Common myeloid progenitor, CD34-positive (primary cell): ENCODE data around the gene MGAT4A. TPM values are rescaled to one million over a fixed set of nuclear protein-coding genes. Genes with fewer than 3 reads are reported as not detected.

Experiments
- CTCF ChIA-PET: fragments of 350-600 bp; sonication (Branson Sonifier 250); formaldehyde crosslinking; loops from one replicate; lab custom pipeline; 2021; ENCODE audit warnings: antibody characterized with exemption; lab: Charles Lee
- POLR2A ChIA-PET: fragments of 350-600 bp; sonication (Branson Sonifier 250); formaldehyde crosslinking; loops from one replicate; lab custom pipeline; 2021; ENCODE audit warnings: antibody characterized with exemption; lab: Charles Lee
- DNase-seq, 3 donors: peaks; one replicate each; pipeline versions ENCODE4 v3.0.0 to v3.0.0-alpha.2; 2013
- H3K27ac ChIP-seq, 2 experiments: 1 replicate in 1 of 2; 2 replicates in 1 of 2; pipeline ENCODE4 v1.7.0; 2013; ENCODE audit warnings: inconsistent platforms in 2 of 2, low read length in 2 of 2, mild to moderate bottlenecking in 2 of 2, low read depth in 1 of 2, moderate library complexity in 1 of 2; ENCODE audit not compliant: severe bottlenecking in 2 of 2, insufficient read depth in 1 of 2, poor library complexity in 1 of 2
- H3K27me3 ChIP-seq, 5 experiments: replicated peaks in 2 of 5; 1 replicate in 3 of 5; 2 replicates in 2 of 5; pipeline versions ENCODE4 v1.6.1 to v1.7.0; 2013; ENCODE audit warnings: low read length in 4 of 5, mild to moderate bottlenecking in 2 of 5, moderate library complexity in 2 of 5, inconsistent platforms in 1 of 5; ENCODE audit not compliant: insufficient read depth in 5 of 5, control insufficient read depth in 4 of 5
- H3K36me3 ChIP-seq, 4 experiments: 1 replicate in 2 of 4; 2 replicates in 2 of 4; pipeline versions ENCODE4 v1.6.1 to v1.7.0; 2013; ENCODE audit warnings: low read length in 3 of 4, control low read depth in 1 of 4, mild to moderate bottlenecking in 1 of 4; ENCODE audit not compliant: control insufficient read depth in 4 of 4, insufficient read depth in 4 of 4
- H3K4me1 ChIP-seq, 4 experiments: 1 replicate in 3 of 4; 2 replicates in 1 of 4; pipeline versions ENCODE4 v1.6.1 to v1.7.1; 2013; ENCODE audit warnings: low read length in 3 of 4, mild to moderate bottlenecking in 3 of 4, control low read depth in 1 of 4, inconsistent platforms in 1 of 4, moderate library complexity in 1 of 4; ENCODE audit not compliant: control insufficient read depth in 4 of 4, insufficient read depth in 4 of 4; ENCODE audit errors: control extremely low read depth in 1 of 4
- H3K4me3 ChIP-seq, 7 experiments: 1 replicate in 4 of 7; 2 replicates in 3 of 7; pipeline versions ENCODE4 v1.5.1 to v1.7.0; 2013; ENCODE audit warnings: mild to moderate bottlenecking in 7 of 7, low read length in 6 of 7, moderate library complexity in 6 of 7, inconsistent platforms in 2 of 7, low read depth in 2 of 7, control low read depth in 1 of 7; ENCODE audit not compliant: insufficient read depth in 4 of 7, control insufficient read depth in 1 of 7; ENCODE audit errors: extremely low read depth in 1 of 7
- H3K9me3 ChIP-seq, 5 experiments: 1 replicate in 4 of 5; 2 replicates in 1 of 5; pipeline versions ENCODE4 v1.6.1 to v1.7.1; 2013; ENCODE audit warnings: low read length in 4 of 5, mild to moderate bottlenecking in 2 of 5, inconsistent platforms in 1 of 5, low read depth in 1 of 5, moderate library complexity in 1 of 5; ENCODE audit not compliant: control insufficient read depth in 4 of 5, insufficient read depth in 2 of 5; ENCODE audit errors: control extremely low read depth in 1 of 5
- WGBS: methylation state at CpG from one replicate; pipeline ENCODE4 v1.1.5; 2013; ENCODE audit not compliant: insufficient coverage; 5-methylcytosine and 5-hydroxymethylcytosine counted together
- polyA plus RNA-seq: library from polyadenylated mRNA; unstranded; fragments of 120-200 nt; gene quantifications from one replicate; pipeline ENCODE4 v1.2.1, GENCODE V29; 2013

MGAT4A gene
- polyA plus RNA-seq = 24.7 TPM

GRCh38 chr2:98731041-98731893 lies at the start of gene MGAT4A:
TSS of gene MGAT4A (minus strand) at chr2:98731132. CDS start at chr2:98726332, 4,800 bp downstream.
- WGBS = under 1% methylated on average over 66 of the region's 110 CpGs
- Histone ChIP-seq H3K4me1 (peaks cover 38 to 65% (median 47%) of the 10 kb centered on the region in 4 experiments), H3K36me3 (peaks cover 0 to 3% (median 0%) of the 10 kb centered on the region in 4 experiments), H3K27me3 (no peaks in the 10 kb centered on the region), H3K4me3 (peak within 1 kb of the TSS; percentile 58 to 90 (median 77)), H3K27ac (peak within 1 kb of the TSS; percentile 54 to 82), H3K9me3 (no peaks in the 10 kb centered on the region)
- peak; percentile 55 to 84 (median 75) for DNase-seq
- CTCF ChIA-PET = interaction anchor here (0.6 to 4.3 kb wide), 5 partner anchors 8 to 91 kb away, joined by 3 to 21 read pairs (median 4); no protein-coding TSS in a partner anchor
- POLR2A ChIA-PET = interaction anchor here (0.6 to 1.4 kb wide), 5 partner anchors 27 to 1339 kb away, joined by 3 to 5 read pairs (median 3); no protein-coding TSS in a partner anchor

- POLR2A ChIA-PET = no interaction called here
- no peak overlapping the region for H3K27ac ChIP-seq
- H3K27me3 ChIP-seq = no peaks in the 10 kb centered on the region
- peaks cover 0 to 11% (median 2%) of the 10 kb centered on the region in 4 experiments for H3K4me1 ChIP-seq
- H3K9me3 ChIP-seq = peaks cover 3 to 22% (median 5%) of the 10 kb centered on the region in 5 experiments
- CTCF ChIA-PET = no interaction called here
- 96% methylated on average over 4 of the region's 6 CpGs for WGBS
- no peak overlapping the region for H3K4me3 ChIP-seq
- no peak for DNase-seq
- no peaks in the 10 kb centered on the region for H3K36me3 ChIP-seq
Measured at GRCh38 chr2:98778741-98779483, 48.0 kb upstream of the MGAT4A start.

- Histone ChIP-seq H3K36me3 (no peaks in the 10 kb centered on the region), H3K4me3 (no peak overlapping the region), H3K4me1 (peaks cover 0 to 11% (median 2%) of the 10 kb centered on the region in 4 experiments), H3K27me3 (no peaks in the 10 kb centered on the region), H3K9me3 (peaks cover 3 to 22% (median 5%) of the 10 kb centered on the region in 5 experiments), H3K27ac (no peak overlapping the region)
- ChIA-PET POLR2A (no interaction called here), CTCF (no interaction called here)
- WGBS = 82% methylated on average over 3 of the region's 4 CpGs
- DNase-seq = no peak
Measured at GRCh38 chr2:98778151-98778550, 47.2 kb upstream of the MGAT4A start.

GRCh38 chr2:98777710-98778109 lies 46.8 kb upstream of the MGAT4A start:
- DNase-seq = no peak
- ChIA-PET POLR2A (no interaction called here), CTCF (no interaction called here)
- Histone ChIP-seq H3K36me3 (no peaks in the 10 kb centered on the region), H3K27ac (no peak overlapping the region), H3K4me1 (peaks cover 0 to 12% (median 2%) of the 10 kb centered on the region in 4 experiments), H3K9me3 (peaks cover 3 to 21% (median 5%) of the 10 kb centered on the region in 5 experiments), H3K27me3 (no peaks in the 10 kb centered on the region), H3K4me3 (no peak overlapping the region)
- no CpG with 5 or more reads among the region's 1 CpG for WGBS

- H3K36me3 ChIP-seq = no peaks in the 10 kb centered on the region
- H3K9me3 ChIP-seq = peaks cover 0 to 15% (median 5%) of the 10 kb centered on the region in 5 experiments
- H3K4me3 ChIP-seq = no peak overlapping the region
- DNase-seq = no peak
- H3K4me1 ChIP-seq = peaks cover 3 to 18% (median 7%) of the 10 kb centered on the region in 4 experiments
- no peak overlapping the region for H3K27ac ChIP-seq
- H3K27me3 ChIP-seq = no peaks in the 10 kb centered on the region
- 97% methylated on average over 6 of the region's 6 CpGs for WGBS
- POLR2A ChIA-PET = no interaction called here
- CTCF ChIA-PET = no interaction called here
Measured at GRCh38 chr2:98777076-98777475, 46.1 kb upstream of the MGAT4A start.

- peak in 1 of 3 donors; percentile 30 for DNase-seq
- Histone ChIP-seq H3K27me3 (no peaks in the 10 kb centered on the region), H3K4me1 (peaks cover 8 to 26% (median 15%) of the 10 kb centered on the region in 4 experiments), H3K36me3 (no peaks in the 10 kb centered on the region), H3K9me3 (peaks cover 0 to 6% (median 3%) of the 10 kb centered on the region in 5 experiments), H3K27ac (no peak overlapping the region), H3K4me3 (no peak overlapping the region)
- POLR2A ChIA-PET = no interaction called here
- no CpG with 5 or more reads among the region's 1 CpG for WGBS
- CTCF ChIA-PET = interaction anchor here (0.9 to 2.6 kb wide), 5 partner anchors 9 to 127 kb away, joined by 3 to 7 read pairs (median 3); no protein-coding TSS in a partner anchor
Measured at GRCh38 chr2:98776136-98776535, 45.2 kb upstream of the MGAT4A start.
